Caco-2 (cell line): ENCODE data around the gene STK38L. TPM values are rescaled to one million over a fixed set of nuclear protein-coding genes. Genes with fewer than 3 reads are reported as not detected.

Source experiments
- BruUV-seq: library from RNA; stranded (reverse); fragments of 400-500 nt; replicated peaks from 2 replicates; lab custom pipeline; 2021; lab: Mats Ljungman, UMichigan
- CTCF ChIA-PET: fragments of 300-600 bp; sonication (Branson Sonifier 250); formaldehyde crosslinking; loops from one replicate; lab custom pipeline; 2022; ENCODE audit warnings: antibody characterized with exemption; lab: Charles Lee
- POLR2A ChIA-PET: fragments of 300-600 bp; sonication (Branson Sonifier 250); formaldehyde crosslinking; loops from one replicate; lab custom pipeline; 2022; ENCODE audit warnings: antibody characterized with exemption; lab: Charles Lee
- DNase-seq, 2 experiments: peaks; one replicate each; pipeline versions ENCODE4 v3.0.0 to v3.0.0-alpha.2; 2020 to 2022
- H3K27me3 ChIP-seq: replicated peaks from 2 replicates; pipeline ENCODE4 v1.6.0; 2011; ENCODE audit warnings: low read length; ENCODE audit not compliant: control insufficient read depth, insufficient read depth
- H3K36me3 ChIP-seq: 2 replicates; pipeline ENCODE4 v1.5.1; 2011; ENCODE audit warnings: low read length; ENCODE audit not compliant: control insufficient read depth, insufficient read depth
- H3K4me1 ChIP-seq: fragments of 250-450 bp; sonication (Bioruptor Pico); 2 replicates; pipeline ENCODE4 v1.5.1; 2020; ENCODE audit warnings: mild to moderate bottlenecking
- H3K4me3 ChIP-seq: 2 replicates; pipeline ENCODE4 v1.5.1; 2011; ENCODE audit warnings: low read depth, mild to moderate bottlenecking, control low read depth, low read length
- H3K9me3 ChIP-seq: fragments of 250-450 bp; sonication (Bioruptor Pico); 2 replicates; pipeline ENCODE4 v1.5.1; 2020; ENCODE audit warnings: mild to moderate bottlenecking, moderate library complexity
- H3K27ac Mint-ChIP-seq: one replicate; pipeline ENCODE4 v1.8.0; 2022; ENCODE audit warnings: mixed read lengths; ENCODE audit not compliant: unreplicated experiment
- H3K27me3 Mint-ChIP-seq: one replicate; pipeline ENCODE4 v1.8.0; 2022; ENCODE audit warnings: mixed read lengths; ENCODE audit not compliant: insufficient read depth, unreplicated experiment
- H3K36me3 Mint-ChIP-seq: one replicate; pipeline ENCODE4 v1.8.0; 2022; ENCODE audit warnings: mild to moderate bottlenecking, mixed read lengths; ENCODE audit not compliant: insufficient read depth, unreplicated experiment
- H3K4me1 Mint-ChIP-seq: one replicate; pipeline ENCODE4 v1.8.0; 2022; ENCODE audit warnings: low read depth, mixed read lengths; ENCODE audit not compliant: unreplicated experiment
- H3K4me3 Mint-ChIP-seq: one replicate; pipeline ENCODE4 v1.8.0; 2022; ENCODE audit warnings: mild to moderate bottlenecking, moderate library complexity, mixed read lengths; ENCODE audit not compliant: unreplicated experiment
- H3K9me3 Mint-ChIP-seq: one replicate; pipeline ENCODE4 v1.8.0; 2022; ENCODE audit warnings: mixed read lengths; ENCODE audit not compliant: unreplicated experiment
- CTCF ChIP-seq, 2 experiments: fragments of 200-600 bp in 1 of 2; IDR thresholded peaks; 1 replicate in 1 of 2; 2 replicates in 1 of 2; pipeline versions ENCODE4 v1.5.1 to v1.8.0; 2011 to 2022; ENCODE audit warnings: antibody characterized with exemption in 1 of 2, control low read depth in 1 of 2, inconsistent platforms in 1 of 2, low read depth in 1 of 2, low read length in 1 of 2, mild to moderate bottlenecking in 1 of 2, moderate library complexity in 1 of 2; ENCODE audit not compliant: insufficient read depth in 1 of 2, severe bottlenecking in 1 of 2, unreplicated experiment in 1 of 2
- intact Hi-C: fragments of 100-400 bp; cut with micrococcal nuclease; formaldehyde crosslinking; loops from one replicate; pipeline ENCODE4 v1.10.0; 2022; ENCODE audit not compliant: unreplicated experiment
- total RNA-seq: library from RNA; stranded (reverse); gene quantifications from 2 replicates; pipeline ENCODE4 v1.2.3, GENCODE V29; 2022

STK38L gene
- total RNA-seq, 1 experiment from 2014 or later: 59.4 TPM

- Mint-ChIP-seq H3K4me3 (no peak overlapping the region), H3K27ac (no peak overlapping the region), H3K36me3 (no peaks in the 10 kb centered on the region), H3K4me1 (peaks cover 11% of the 10 kb centered on the region), H3K27me3 (no peaks in the 10 kb centered on the region), H3K9me3 (no peaks in the 10 kb centered on the region)
- no TSS peak for BruUV-seq
- intact Hi-C loops: no loop called here
- H3K4me1 ChIP-seq: no peaks in the 10 kb centered on the region
- no peak for DNase-seq
- H3K36me3 ChIP-seq: no peaks in the 10 kb centered on the region
- ChIA-PET CTCF (no interaction called here), POLR2A (no interaction called here)
- H3K4me3 ChIP-seq: no peak overlapping the region
- no peak for TF ChIP-seq CTCF (IDR thresholded peaks at IDR 0.05; ENCODE audit: insufficient read depth in 1 of 2, low read depth in 1 of 2, low read length in 1 of 2, severe bottlenecking in 1 of 2, unreplicated experiment in 1 of 2)
- no peaks in the 10 kb centered on the region for H3K9me3 ChIP-seq
- H3K27me3 ChIP-seq: no peaks in the 10 kb centered on the region
Measured at GRCh38 chr12:27347779-27348178, 103.7 kb downstream of the STK38L start.

- Mint-ChIP-seq H3K4me3 (no peak overlapping the region), H3K27me3 (no peaks in the 10 kb centered on the region), H3K36me3 (no peaks in the 10 kb centered on the region), H3K27ac (no peak overlapping the region), H3K4me1 (no peaks in the 10 kb centered on the region), H3K9me3 (no peaks in the 10 kb centered on the region)
- BruUV-seq: no TSS peak
- Histone ChIP-seq H3K27me3 (no peaks in the 10 kb centered on the region), H3K9me3 (no peaks in the 10 kb centered on the region), H3K4me1 (no peaks in the 10 kb centered on the region), H3K4me3 (no peak overlapping the region), H3K36me3 (no peaks in the 10 kb centered on the region)
- intact Hi-C loops: no loop called here
- ChIA-PET POLR2A (no interaction called here), CTCF (no interaction called here)
- no peak for DNase-seq
- TF ChIP-seq CTCF (IDR thresholded peaks at IDR 0.05; ENCODE audit: insufficient read depth in 1 of 2, low read depth in 1 of 2, low read length in 1 of 2, severe bottlenecking in 1 of 2, unreplicated experiment in 1 of 2): no peak
Measured at GRCh38 chr12:27351476-27351875, 107.4 kb downstream of the STK38L start.

GRCh38 chr12:27355486-27355885 lies 111.4 kb downstream of the STK38L start:
- H3K4me3 Mint-ChIP-seq: no peak overlapping the region
- no peak for TF ChIP-seq CTCF (IDR thresholded peaks at IDR 0.05; ENCODE audit: insufficient read depth in 1 of 2, low read depth in 1 of 2, low read length in 1 of 2, severe bottlenecking in 1 of 2, unreplicated experiment in 1 of 2)
- no peaks in the 10 kb centered on the region for H3K36me3 Mint-ChIP-seq
- no peaks in the 10 kb centered on the region for H3K27me3 Mint-ChIP-seq
- no peak for DNase-seq
- ChIA-PET CTCF (no interaction called here), POLR2A (no interaction called here)
- Histone ChIP-seq H3K27me3 (no peaks in the 10 kb centered on the region), H3K9me3 (no peaks in the 10 kb centered on the region), H3K4me1 (no peaks in the 10 kb centered on the region), H3K4me3 (no peak overlapping the region), H3K36me3 (no peaks in the 10 kb centered on the region)
- H3K4me1 Mint-ChIP-seq: no peaks in the 10 kb centered on the region
- no TSS peak for BruUV-seq
- H3K9me3 Mint-ChIP-seq: no peaks in the 10 kb centered on the region
- no peak overlapping the region for H3K27ac Mint-ChIP-seq
- intact Hi-C loops: no loop called here
